Activated naive CD4-positive, alpha-beta T cell treated with anti-CD3 and anti-CD28 coated beads for 36 hours (primary cell): Measurements from ENCODE around the gene FIZ1. TPM values are rescaled to one million over a fixed set of nuclear protein-coding genes. Genes with fewer than 3 reads are reported as not detected.
"Not testable (repeated sequence)": the region's sequence is repeated elsewhere in the genome, so short reads cannot be mapped to it uniquely, and the experiment has no call there.

Experiments used
- CTCF ChIA-PET: fragments of 350-600 bp; sonication (Branson Sonifier 250); formaldehyde crosslinking; loops from one replicate; lab custom pipeline; 2021; ENCODE audit warnings: antibody characterized with exemption; lab: Charles Lee
- DNase-seq: peaks from one replicate; pipeline ENCODE4 v3.0.0-alpha.2; 2020
- H3K27ac Mint-ChIP-seq: one replicate; pipeline ENCODE4 v1.8.0; 2021; ENCODE audit warnings: mild to moderate bottlenecking, mixed read lengths
- H3K27me3 Mint-ChIP-seq: one replicate; pipeline ENCODE4 v1.8.0; 2021; ENCODE audit warnings: low read depth, mixed read lengths
- H3K36me3 Mint-ChIP-seq: one replicate; pipeline ENCODE4 v1.8.0; 2021; ENCODE audit warnings: low read depth, mixed read lengths
- H3K4me1 Mint-ChIP-seq: one replicate; pipeline ENCODE4 v1.8.0; 2021; ENCODE audit warnings: low read depth, mixed read lengths
- H3K4me3 Mint-ChIP-seq: one replicate; pipeline ENCODE4 v1.8.0; 2021; ENCODE audit warnings: mild to moderate bottlenecking, moderate library complexity, mixed read lengths
- H3K9me3 Mint-ChIP-seq: one replicate; pipeline ENCODE4 v1.8.0; 2021; ENCODE audit warnings: mixed read lengths
- intact Hi-C: fragments of 100-400 bp; cut with micrococcal nuclease; formaldehyde crosslinking; loops from one replicate; pipeline ENCODE4 v1.15.1; 2023
- total RNA-seq, 2 experiments: library from RNA; stranded (reverse); gene quantifications; one replicate each; pipeline ENCODE4 v1.2.3, GENCODE V29; 2021

The FIZ1 gene
- total RNA-seq, 2 experiments from 2014 or later, result 12.8 to 14.8 TPM

GRCh38 chr19:55586976-55587668, 12.2 kb downstream of the FIZ1 start:
- H3K27me3 Mint-ChIP-seq, result no peaks in the 10 kb centered on the region
- DNase-seq, result peak; percentile 98
- CTCF ChIA-PET, result interaction anchor here (1.2 to 1.4 kb wide), 3 partner anchors 12 to 83 kb away, joined by 3 to 4 read pairs (median 4); partner anchors contain the start of genes FIZ1 and ZNF865
- no peak overlapping the region for H3K27ac Mint-ChIP-seq
- peak overlapping the region; percentile 77 for H3K4me3 Mint-ChIP-seq
- H3K4me1 Mint-ChIP-seq, result peaks cover 25% of the 10 kb centered on the region
- peaks cover 5% of the 10 kb centered on the region for H3K36me3 Mint-ChIP-seq
- intact Hi-C loops, result loop anchor here (1.0 kb wide), 2 partner anchors 12 to 37 kb away; partner anchors contain the start of genes FIZ1 and ZNF784
- H3K9me3 Mint-ChIP-seq, result no peaks in the 10 kb centered on the region

DNA sequence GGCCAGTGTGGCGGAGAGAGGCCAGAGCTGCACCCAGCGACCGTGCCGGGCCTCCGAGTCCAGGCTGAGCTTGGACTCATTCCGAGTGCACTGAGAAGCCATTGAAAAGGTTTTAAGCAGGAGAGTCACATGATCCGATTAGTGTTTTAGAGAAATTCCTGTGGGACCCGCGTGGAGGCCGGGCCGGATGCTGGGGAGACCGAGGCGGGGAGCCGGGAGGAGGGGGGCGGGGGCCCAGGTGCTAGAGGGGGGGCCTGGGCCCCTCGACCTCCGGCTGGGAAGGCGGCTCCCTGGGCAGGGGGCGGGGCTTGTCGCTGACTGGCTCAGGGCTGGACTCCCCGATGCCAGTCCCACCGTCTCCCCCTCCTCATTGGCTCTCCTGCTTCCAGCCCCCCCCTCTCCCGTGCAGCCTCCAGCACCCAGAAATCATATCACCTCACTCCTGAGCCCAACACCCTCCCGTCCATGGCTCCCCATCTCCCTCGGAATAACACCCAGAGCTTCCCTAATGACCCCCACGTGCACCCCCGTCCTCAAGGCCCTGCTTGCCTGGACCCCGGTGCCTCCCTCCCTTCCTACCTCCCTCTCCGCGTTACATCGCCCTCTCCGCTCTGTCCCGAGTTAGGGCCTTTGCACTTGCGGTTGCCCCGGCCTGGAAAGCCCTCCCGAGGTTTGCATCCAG, 13.5 kb downstream of the FIZ1 start:
- Mint-ChIP-seq H3K27ac (no peak overlapping the region), H3K4me1 (peaks cover 38% of the 10 kb centered on the region), H3K9me3 (no peaks in the 10 kb centered on the region), H3K4me3 (peak overlapping the region; percentile 77), H3K36me3 (no peaks in the 10 kb centered on the region), H3K27me3 (no peaks in the 10 kb centered on the region)
- DNase-seq, result peak; percentile 63
- intact Hi-C loops, result no loop called here
- CTCF ChIA-PET, result interaction anchor here (0.7 to 0.8 kb wide), 2 partner anchors 47 to 430 kb away, joined by 3 to 4 read pairs; no protein-coding TSS in a partner anchor

DNA sequence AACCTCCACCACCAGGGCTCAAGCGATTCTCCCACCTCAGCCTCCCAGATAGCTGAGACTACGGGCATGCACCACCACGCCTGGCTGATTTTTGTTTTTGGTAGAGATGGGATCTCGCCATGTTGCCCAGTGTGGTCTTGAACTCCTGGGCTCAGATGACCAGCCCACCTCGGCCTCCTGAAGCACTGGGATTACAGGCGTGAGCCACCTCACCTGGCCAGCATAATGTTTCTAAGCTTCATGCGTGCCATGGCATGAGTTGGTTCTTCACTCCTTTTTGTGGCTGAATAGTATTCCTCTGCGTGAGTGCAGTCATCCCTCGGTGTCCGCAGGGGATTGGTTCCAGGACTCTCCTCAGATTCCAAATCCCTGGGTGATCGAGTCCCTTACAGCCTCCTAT, 14.4 kb downstream of the FIZ1 start:
- CTCF ChIA-PET, result no interaction called here
- Mint-ChIP-seq H3K9me3 (no peaks in the 10 kb centered on the region), H3K27me3 (no peaks in the 10 kb centered on the region), H3K4me1 (peaks cover 41% of the 10 kb centered on the region), H3K27ac (no peak overlapping the region), H3K4me3 (no peak overlapping the region), H3K36me3 (peaks cover 1% of the 10 kb centered on the region)
- intact Hi-C loops, result no loop called here
- no peak for DNase-seq

DNA sequence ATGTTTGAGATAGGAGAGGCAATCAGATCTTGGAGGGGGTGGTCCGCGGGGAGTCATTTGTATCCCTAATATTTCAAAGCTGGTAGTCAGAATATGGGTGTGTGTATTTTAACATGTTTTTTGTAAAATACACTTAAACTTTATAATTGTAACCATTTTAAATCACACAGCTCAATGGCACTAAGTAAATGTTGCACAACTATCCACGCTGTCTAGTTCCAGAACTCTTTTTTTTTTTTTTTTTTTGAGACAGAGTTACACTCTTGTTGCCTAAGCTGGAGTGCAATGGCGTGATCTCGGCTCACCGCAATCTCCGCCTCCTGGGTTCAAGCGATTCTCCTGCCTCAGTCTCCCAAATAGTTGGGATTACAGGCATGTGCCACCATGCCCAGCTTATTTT, 15.4 kb downstream of the FIZ1 start:
- H3K9me3 Mint-ChIP-seq, H3K27me3 Mint-ChIP-seq, H3K36me3 Mint-ChIP-seq, H3K4me3 Mint-ChIP-seq, intact Hi-C loops, H3K27ac Mint-ChIP-seq, DNase-seq: not testable (repeated sequence)
- H3K4me1 Mint-ChIP-seq, result peaks cover 43% of the 10 kb centered on the region
- CTCF ChIA-PET, result interaction anchor here (1.1 to 1.4 kb wide), 3 partner anchors 20 to 49 kb away, joined by 3 to 4 read pairs (median 4); no protein-coding TSS in a partner anchor

DNA sequence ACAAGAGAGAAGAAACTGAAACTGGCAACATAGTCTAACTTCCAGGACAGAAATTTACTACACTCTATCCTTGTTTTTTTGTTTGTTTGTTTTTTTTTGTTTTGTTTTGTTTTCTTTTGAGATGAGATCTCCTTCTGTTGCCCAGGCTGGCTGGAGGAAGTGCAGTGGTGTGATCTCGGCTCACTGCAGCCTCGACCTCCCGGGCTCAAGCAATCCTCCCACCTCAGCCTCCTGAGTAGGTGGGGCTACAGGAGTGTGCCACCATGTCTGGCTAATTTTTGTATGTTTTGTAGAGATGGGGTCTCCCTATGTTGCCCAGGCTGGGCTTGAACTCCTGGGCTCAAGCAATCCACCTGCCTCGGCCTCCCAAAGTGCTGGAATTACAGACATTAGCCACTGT, 17.0 kb downstream of the FIZ1 start:
- Mint-ChIP-seq H3K4me1 (peaks cover 40% of the 10 kb centered on the region), H3K36me3 (peaks cover 10% of the 10 kb centered on the region)
- intact Hi-C loops, H3K4me3 Mint-ChIP-seq, DNase-seq, H3K9me3 Mint-ChIP-seq, H3K27ac Mint-ChIP-seq, H3K27me3 Mint-ChIP-seq: not testable (repeated sequence)
- CTCF ChIA-PET, result interaction anchor here (1.8 to 2.7 kb wide), 2 partner anchors 24 to 78 kb away, joined by 7 to 12 read pairs; partner anchors contain the start of gene ZNF865

DNA sequence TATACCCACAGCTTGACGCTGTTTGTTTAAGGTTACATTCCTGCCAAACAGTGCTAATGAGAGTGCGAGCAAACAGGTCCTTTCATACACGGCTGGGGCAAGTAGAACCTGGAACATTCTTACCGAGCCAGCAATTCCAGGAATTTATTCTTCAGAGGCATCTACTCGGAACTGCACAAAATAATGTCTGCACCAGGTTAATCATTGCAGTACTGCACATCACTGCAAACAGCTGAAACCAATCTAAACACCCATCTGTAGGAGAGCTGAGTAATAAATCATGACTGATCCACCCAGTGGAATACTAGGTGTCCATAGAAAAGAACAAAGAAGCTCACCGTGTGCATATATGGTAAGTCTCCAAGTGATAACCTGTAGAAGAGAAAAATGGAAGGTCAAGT, 17.5 kb downstream of the FIZ1 start:
- Mint-ChIP-seq H3K9me3 (peaks cover under 1% of the 10 kb centered on the region), H3K4me1 (peaks cover 37% of the 10 kb centered on the region), H3K4me3 (peak overlapping the region; percentile 3), H3K36me3 (peaks cover 15% of the 10 kb centered on the region), H3K27me3 (no peaks in the 10 kb centered on the region), H3K27ac (no peak overlapping the region)
- no peak for DNase-seq
- CTCF ChIA-PET, result interaction anchor here (0.6 to 2.7 kb wide), 4 partner anchors 24 to 906 kb away, joined by 4 to 12 read pairs (median 6); partner anchors contain the start of gene ZNF865
- intact Hi-C loops, result loop anchor here (2.0 kb wide), 1 partner anchor 17 kb away; the partner anchor contains the start of gene FIZ1

DNA sequence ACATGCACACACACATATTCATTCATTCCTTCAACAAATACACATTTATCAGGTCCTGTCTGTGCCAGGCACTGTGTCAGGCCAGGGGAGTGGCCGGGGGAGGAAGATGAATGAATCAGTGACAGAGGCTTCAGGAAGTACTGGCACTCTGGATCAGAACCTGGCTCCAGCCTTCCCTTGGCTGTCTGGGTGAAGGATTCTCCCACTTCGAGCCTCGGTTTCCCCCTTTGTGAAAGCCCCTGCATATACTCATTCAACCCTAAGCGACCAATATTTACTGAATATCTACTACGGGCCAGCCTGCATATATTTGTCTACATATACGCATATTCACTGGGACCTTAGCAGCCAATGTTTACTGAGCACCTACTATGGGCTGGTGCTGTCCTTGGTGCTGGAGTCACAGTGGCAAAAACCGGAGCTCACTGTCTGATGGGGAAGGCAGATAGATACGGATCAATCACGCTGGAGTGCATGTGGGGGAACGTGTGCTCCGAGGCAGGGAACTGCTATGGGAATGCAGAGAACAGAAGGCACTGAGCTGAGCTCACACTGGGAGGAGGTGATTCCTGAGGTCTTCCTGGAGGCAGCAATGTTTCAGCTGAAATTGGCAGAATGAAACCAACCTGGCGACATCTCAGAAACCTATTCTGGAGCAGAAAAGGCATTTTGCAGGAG, 18.0 kb downstream of the FIZ1 start:
- H3K27ac Mint-ChIP-seq, result peak overlapping the region; percentile 72
- peaks cover 2% of the 10 kb centered on the region for H3K9me3 Mint-ChIP-seq
- CTCF ChIA-PET, result interaction anchor here (0.6 to 2.7 kb wide), 4 partner anchors 25 to 906 kb away, joined by 4 to 12 read pairs (median 6); partner anchors contain the start of gene ZNF865
- H3K27me3 Mint-ChIP-seq, result no peaks in the 10 kb centered on the region
- peaks cover 31% of the 10 kb centered on the region for H3K4me1 Mint-ChIP-seq
- peak; percentile 48 for DNase-seq
- peaks cover 18% of the 10 kb centered on the region for H3K36me3 Mint-ChIP-seq
- peak overlapping the region; percentile 76 for H3K4me3 Mint-ChIP-seq
- intact Hi-C loops, result loop anchor here (2.0 kb wide), 1 partner anchor 18 kb away; the partner anchor contains the start of gene FIZ1

- CTCF ChIA-PET, result interaction anchor here (1.8 to 2.7 kb wide), 2 partner anchors 25 to 77 kb away, joined by 7 to 12 read pairs; partner anchors contain the start of gene ZNF865
- intact Hi-C loops, result loop anchor here (1.0 to 2.0 kb wide), 2 partner anchors 18 to 63 kb away; partner anchors contain the start of gene FIZ1
- Mint-ChIP-seq H3K9me3 (peaks cover 2% of the 10 kb centered on the region), H3K4me3 (peak within 1 kb of the TSS; percentile 76), H3K27me3 (no peaks in the 10 kb centered on the region), H3K36me3 (peaks cover 18% of the 10 kb centered on the region), H3K4me1 (peaks cover 27% of the 10 kb centered on the region), H3K27ac (peak within 1 kb of the TSS; percentile 72)
- DNase-seq, result peak; percentile 89
Measured at GRCh38 chr19:55580628-55581144, 18.6 kb downstream of the FIZ1 start, which contains the start of gene ZNF579. Gene ZNF579, minus strand, starts transcription at chr19:55580848. Its CDS starts 1,209 bp downstream, at chr19:55579639.

- Mint-ChIP-seq H3K36me3 (peaks cover 18% of the 10 kb centered on the region), H3K9me3 (peaks cover 2% of the 10 kb centered on the region), H3K4me1 (peaks cover 22% of the 10 kb centered on the region), H3K27ac (peak overlapping the region; percentile 72), H3K4me3 (peak overlapping the region; percentile 76), H3K27me3 (no peaks in the 10 kb centered on the region)
- no peak for DNase-seq
- intact Hi-C loops, result loop anchor here (1.0 to 2.0 kb wide), 2 partner anchors 19 to 63 kb away; partner anchors contain the start of gene FIZ1
- CTCF ChIA-PET, result interaction anchor here (2.7 kb wide), 1 partner anchor 26 kb away, joined by 12 read pairs; the partner anchor contains the start of gene ZNF865
Measured at GRCh38 chr19:55579766-55580621, 19.3 kb downstream of the FIZ1 start.

DNA sequence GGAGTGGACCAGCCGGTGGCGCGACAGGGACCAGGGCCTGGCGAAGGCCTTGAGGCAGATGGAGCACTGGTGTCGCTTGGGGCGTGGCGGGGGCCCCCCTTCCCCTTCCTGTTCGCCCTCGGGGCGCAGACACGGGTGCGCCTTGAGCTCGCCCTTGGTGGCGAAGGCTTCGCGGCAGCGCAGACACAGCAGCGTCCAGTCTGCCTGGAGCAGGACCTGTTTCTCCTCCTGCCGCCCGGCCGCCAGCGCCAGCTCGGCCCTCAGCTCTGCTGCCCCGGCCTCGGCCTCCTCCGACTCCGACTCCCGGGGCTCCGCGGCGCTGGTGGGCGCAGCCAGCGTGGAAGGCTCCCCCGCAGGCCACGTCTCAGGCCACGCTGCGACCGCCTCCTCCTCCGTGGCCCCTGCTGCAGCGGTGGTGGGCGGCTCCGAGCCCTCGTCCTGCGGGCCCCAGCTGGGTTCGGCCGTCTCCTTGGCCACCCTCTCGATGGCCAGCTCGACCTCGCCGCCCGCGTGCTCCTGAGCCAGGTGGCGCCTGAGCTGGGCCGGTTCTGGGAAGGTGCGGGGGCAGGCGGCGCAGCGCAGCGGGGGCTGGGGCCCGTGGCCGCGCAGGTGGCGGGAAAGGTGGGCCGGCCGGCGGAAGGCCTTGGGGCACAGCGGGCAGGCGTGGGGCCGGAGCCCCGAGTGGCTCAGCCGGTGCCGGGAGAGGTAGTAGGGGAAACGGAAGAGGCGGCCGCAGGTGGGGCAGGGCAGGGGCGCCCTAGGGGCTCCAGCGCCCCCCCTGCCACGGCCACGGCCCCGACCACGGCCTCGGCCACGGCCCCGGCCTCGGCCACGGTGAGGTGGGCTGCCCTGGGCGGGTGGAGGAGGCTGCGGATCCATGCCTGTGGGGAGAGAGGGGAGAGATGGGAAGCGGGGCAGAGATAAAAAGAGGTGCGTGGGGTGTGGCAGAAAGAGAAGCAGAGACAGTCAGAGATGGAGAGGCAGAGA, 20.3 kb downstream of the FIZ1 start:
- Mint-ChIP-seq H3K4me3 (peak overlapping the region; percentile 76), H3K27ac (peak overlapping the region; percentile 72), H3K36me3 (peaks cover 18% of the 10 kb centered on the region), H3K27me3 (no peaks in the 10 kb centered on the region), H3K9me3 (peaks cover 2% of the 10 kb centered on the region), H3K4me1 (peaks cover 22% of the 10 kb centered on the region)
- CTCF ChIA-PET, result no interaction called here
- DNase-seq, result no peak
- intact Hi-C loops, result no loop called here
